ENCODE measurements around the gene PSMD4. TPM values are rescaled to one million over a fixed set of nuclear protein-coding genes. Genes with fewer than 3 reads are reported as not detected.
"Not testable (repeated sequence)": the region's sequence is repeated elsewhere in the genome, so short reads cannot be mapped to it uniquely, and the experiment has no call there.

PSMD4 gene
- total RNA-seq, 1 donor from 2014 or later, result 134 TPM

- DNase-seq (ENCODE audit: low spot score), result no peak
Measured at GRCh38 chr1:151273924-151274466, 19.5 kb downstream of the PSMD4 start.

GRCh38 chr1:151275341-151275740, 20.8 kb downstream of the PSMD4 start:
- not testable (repeated sequence) for DNase-seq (ENCODE audit: low spot score)

GRCh38 chr1:151277249-151277648, 22.7 kb downstream of the PSMD4 start:
- no peak for DNase-seq (ENCODE audit: low spot score)

- DNase-seq (ENCODE audit: low spot score), result peak; percentile 99
Measured at GRCh38 chr1:151281225-151281968, 26.9 kb downstream of the PSMD4 start.

GRCh38 chr1:151281969-151282882, 27.7 kb downstream of the PSMD4 start, which contains the start of gene ZNF687:
ZNF687 (plus strand) TSS chr1:151282299; CDS start chr1:151286292, 3,993 bp downstream.
- peak; percentile 100 for DNase-seq (ENCODE audit: low spot score)

DNA sequence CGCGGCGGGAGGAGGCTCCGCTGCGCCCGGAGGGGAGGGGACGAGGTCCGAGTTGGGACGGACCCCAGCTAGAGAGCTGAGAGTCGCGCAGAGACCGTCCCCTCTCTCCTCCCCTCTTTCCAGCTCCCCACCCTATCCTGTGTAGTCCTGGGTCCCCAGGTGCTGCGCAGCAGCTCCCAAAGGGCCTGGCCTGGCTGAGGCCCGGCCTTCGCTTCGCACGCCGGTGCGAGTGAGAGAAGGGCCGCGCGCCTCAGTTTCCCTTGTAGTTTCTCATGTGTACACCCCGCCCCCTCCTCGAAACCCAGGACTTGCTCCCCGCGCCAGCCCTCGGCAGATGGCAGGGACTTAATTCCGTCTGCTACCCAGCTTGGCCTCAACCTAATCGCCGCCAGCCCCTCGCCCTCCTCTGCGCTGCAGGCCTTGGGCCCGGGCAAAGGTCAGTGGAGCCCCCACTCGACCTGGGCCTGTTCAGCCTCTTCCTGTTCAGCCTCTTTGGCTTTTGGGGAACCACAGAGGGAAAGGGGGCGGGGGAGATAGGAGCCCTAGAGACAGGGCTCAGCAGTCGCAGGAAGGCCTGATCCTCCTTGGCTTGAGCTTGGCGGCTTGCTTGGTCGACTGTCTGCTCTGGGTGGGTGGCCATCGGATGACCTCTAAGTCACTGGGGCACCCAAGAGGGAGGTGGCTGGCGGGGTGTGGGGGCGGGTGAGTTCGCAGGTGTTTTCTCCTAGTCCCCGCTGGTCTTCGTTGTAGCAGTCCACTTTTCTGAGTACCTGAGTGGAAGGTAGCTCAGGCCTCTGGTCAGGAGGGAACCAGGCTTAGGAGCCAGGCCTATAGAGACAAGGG, 28.6 kb downstream of the PSMD4 start:
- DNase-seq (ENCODE audit: low spot score), result peak; percentile 53

- no peak for DNase-seq (ENCODE audit: low spot score)
Measured at GRCh38 chr1:151284013-151284577, 29.6 kb downstream of the PSMD4 start.

DNA sequence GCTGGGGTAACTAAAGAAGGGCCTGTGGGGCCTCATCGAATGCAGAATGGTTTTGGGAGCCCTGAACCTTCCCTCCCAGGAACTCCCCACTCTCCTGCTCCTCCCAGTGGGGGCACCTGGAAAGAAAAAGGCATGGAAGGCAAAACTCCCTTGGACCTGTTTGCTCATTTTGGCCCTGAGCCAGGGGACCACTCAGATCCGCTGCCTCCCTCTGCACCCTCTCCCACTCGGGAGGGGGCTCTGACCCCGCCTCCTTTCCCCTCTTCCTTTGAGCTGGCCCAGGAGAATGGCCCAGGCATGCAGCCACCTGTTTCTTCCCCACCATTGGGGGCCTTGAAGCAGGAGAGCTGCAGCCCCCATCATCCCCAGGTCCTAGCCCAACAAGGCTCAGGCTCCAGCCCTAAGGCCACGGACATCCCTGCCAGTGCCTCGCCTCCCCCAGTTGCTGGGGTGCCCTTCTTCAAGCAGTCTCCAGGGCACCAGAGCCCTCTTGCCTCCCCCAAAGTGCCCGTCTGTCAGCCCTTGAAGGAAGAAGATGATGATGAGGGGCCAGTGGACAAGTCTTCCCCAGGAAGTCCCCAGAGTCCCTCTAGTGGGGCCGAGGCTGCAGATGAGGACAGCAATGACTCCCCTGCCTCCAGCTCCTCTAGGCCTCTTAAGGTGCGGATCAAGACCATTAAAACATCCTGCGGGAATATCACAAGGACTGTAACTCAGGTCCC, 32.2 kb downstream of the PSMD4 start:
- no peak for DNase-seq (ENCODE audit: low spot score)

- DNase-seq (ENCODE audit: low spot score), result no peak
Measured at GRCh38 chr1:151287341-151287699, 32.8 kb downstream of the PSMD4 start.

DNA sequence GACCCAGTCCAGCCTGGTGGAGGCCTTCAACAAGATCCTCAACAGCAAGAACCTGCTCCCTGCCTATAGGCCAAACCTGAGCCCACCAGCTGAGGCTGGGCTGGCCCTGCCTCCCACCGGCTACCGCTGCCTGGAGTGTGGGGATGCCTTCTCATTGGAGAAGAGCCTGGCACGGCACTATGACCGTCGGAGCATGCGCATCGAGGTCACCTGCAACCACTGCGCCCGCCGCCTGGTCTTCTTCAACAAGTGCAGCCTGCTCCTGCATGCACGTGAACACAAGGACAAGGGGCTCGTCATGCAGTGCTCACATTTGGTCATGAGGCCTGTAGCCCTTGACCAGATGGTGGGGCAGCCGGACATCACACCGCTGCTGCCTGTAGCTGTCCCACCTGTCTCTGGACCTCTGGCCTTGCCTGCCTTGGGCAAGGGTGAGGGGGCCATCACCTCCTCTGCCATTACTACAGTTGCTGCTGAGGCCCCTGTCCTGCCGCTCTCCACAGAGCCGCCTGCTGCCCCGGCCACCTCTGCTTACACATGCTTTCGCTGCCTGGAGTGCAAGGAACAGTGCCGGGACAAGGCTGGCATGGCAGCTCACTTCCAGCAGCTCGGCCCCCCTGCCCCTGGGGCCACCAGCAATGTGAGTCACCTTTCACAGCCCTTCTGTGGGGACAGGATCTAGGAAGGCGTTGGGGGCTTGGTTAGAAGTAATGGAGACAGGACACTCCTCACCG, 33.4 kb downstream of the PSMD4 start:
- no peak for DNase-seq (ENCODE audit: low spot score)

DNA sequence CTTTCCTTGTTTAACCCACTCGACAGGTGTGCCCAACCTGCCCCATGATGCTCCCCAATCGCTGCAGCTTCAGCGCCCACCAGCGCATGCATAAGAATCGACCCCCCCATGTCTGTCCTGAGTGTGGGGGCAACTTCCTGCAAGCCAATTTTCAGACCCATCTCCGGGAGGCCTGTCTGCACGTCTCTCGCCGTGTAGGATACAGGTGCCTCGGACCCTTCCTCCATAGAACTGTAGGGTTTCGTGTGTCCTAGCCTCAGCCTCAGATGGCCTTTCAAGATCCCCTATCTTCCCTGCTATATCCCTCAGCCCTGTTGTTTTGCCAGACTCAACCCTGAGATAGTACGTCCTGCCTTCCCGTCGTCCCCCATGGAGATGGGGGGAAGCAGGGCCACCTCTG, 34.0 kb downstream of the PSMD4 start:
- DNase-seq (ENCODE audit: low spot score), result no peak

- DNase-seq (ENCODE audit: low spot score), result no peak
Measured at GRCh38 chr1:151289080-151289935, 34.8 kb downstream of the PSMD4 start.

- no peak for DNase-seq (ENCODE audit: low spot score)
Measured at GRCh38 chr1:151289991-151290708, 35.6 kb downstream of the PSMD4 start.

DNA sequence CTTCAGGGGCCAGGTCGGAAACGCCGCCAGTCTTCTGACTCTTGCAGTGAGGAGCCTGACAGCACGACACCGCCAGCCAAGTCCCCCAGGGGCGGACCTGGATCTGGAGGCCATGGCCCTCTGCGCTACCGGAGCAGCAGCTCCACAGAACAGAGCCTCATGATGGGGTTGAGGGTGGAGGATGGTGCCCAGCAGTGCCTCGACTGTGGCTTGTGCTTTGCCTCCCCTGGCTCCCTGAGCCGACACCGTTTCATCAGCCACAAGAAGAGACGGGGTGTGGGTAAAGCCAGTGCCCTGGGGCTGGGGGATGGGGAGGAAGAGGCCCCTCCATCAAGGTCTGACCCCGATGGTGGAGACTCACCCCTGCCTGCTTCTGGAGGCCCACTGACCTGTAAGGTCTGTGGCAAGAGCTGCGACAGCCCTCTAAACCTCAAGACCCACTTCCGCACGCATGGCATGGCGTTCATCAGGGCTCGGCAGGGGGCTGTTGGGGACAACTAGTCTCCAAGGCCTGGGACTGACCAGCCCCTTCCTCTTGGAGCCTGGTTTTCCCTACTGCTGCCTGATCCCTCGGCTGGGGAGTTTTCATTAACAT, 36.3 kb downstream of the PSMD4 start:
- no peak for DNase-seq (ENCODE audit: low spot score)

- DNase-seq (ENCODE audit: low spot score), result no peak
Measured at GRCh38 chr1:151292207-151293030, 37.9 kb downstream of the PSMD4 start.

DNA sequence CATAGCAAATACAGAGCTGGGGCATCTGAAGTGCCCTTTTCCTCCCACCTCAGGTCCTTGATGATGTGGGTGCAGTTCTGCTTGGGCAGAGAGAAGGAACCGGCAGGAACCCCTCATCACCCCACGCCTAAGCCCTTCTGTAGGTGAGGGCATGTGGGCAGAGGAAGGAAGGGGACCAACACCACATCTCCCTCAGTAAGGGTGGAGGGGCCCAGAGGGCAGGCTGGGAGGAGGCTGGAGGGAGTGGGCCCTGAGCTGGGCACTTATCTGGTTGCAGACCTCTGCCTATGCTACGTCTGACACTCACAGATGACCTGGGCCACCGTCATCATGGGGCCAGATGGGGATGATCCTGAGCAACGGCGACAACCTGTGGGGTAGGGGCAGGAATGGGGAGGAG, 38.6 kb downstream of the PSMD4 start:
- no peak for DNase-seq (ENCODE audit: low spot score)

Data from umbilical cord (tissue), 2 donors.